OCI-LY7 (cell line): ENCODE results near the gene PUDP. TPM values are rescaled to one million over a fixed set of nuclear protein-coding genes. Genes with fewer than 3 reads are reported as not detected.
"Not testable (repeated sequence)": the region's sequence is repeated elsewhere in the genome, so short reads cannot be mapped to it uniquely, and the experiment has no call there.

Experiments used
- BruUV-seq: library from RNA; stranded (reverse); fragments of 400-500 nt; replicated peaks from 2 replicates; lab custom pipeline; 2021; lab: Mats Ljungman, UMichigan
- CTCF ChIA-PET: fragments of 300-600 bp; sonication (Branson Sonifier 250); formaldehyde crosslinking; loops from one replicate; lab custom pipeline; 2022; ENCODE audit warnings: antibody characterized with exemption; ENCODE audit not compliant: unreplicated experiment; lab: Charles Lee
- POLR2A ChIA-PET: fragments of 300-600 bp; sonication (Branson Sonifier 250); formaldehyde crosslinking; loops from one replicate; lab custom pipeline; 2022; ENCODE audit warnings: antibody characterized with exemption; lab: Charles Lee
- DNase-seq: peaks from one replicate; pipeline ENCODE4 v3.0.0-alpha.2; 2015; ENCODE audit warnings: low spot score
- H2AFZ ChIP-seq: fragments of 200-600 bp; sonication (generic), shearing (Covaris generic); 2 replicates; pipeline ENCODE4 v1.6.1; 2014; ENCODE audit warnings: mild to moderate bottlenecking, antibody characterized with exemption, low read length, moderate library complexity
- H3K27ac ChIP-seq: fragments of 200-600 bp; sonication (generic); 2 replicates; pipeline ENCODE4 v1.5.1; 2014; ENCODE audit warnings: mixed run types, low read depth, mild to moderate bottlenecking, moderate library complexity, low read length, inconsistent platforms; ENCODE audit not compliant: poor library complexity, severe bottlenecking
- H3K36me3 ChIP-seq: fragments of 200-600 bp; sonication (generic); 2 replicates; pipeline ENCODE4 v1.6.1; 2014; ENCODE audit warnings: mild to moderate bottlenecking, antibody characterized with exemption, low read length, moderate library complexity, mixed read lengths; ENCODE audit not compliant: insufficient read depth
- H3K4me1 ChIP-seq: fragments of 200-600 bp; sonication (generic); 2 replicates; pipeline ENCODE4 v1.5.1; 2014; ENCODE audit warnings: mild to moderate bottlenecking, low read length; ENCODE audit not compliant: insufficient read depth, poor library complexity, severe bottlenecking
- H3K4me2 ChIP-seq: fragments of 200-600 bp; sonication (generic); 2 replicates; pipeline ENCODE4 v1.6.1; 2014; ENCODE audit warnings: mild to moderate bottlenecking, low read length
- H3K4me3 ChIP-seq: fragments of 200-600 bp; sonication (generic); 2 replicates; pipeline ENCODE4 v1.5.1; 2014; ENCODE audit warnings: mild to moderate bottlenecking, low read depth, low read length; ENCODE audit not compliant: poor library complexity, severe bottlenecking
- H3K79me2 ChIP-seq: fragments of 200-600 bp; sonication (generic); 2 replicates; pipeline ENCODE4 v1.6.1; 2016; ENCODE audit warnings: low read depth, mild to moderate bottlenecking, low read length, moderate library complexity, mixed read lengths; ENCODE audit not compliant: insufficient read depth
- H3K9me2 ChIP-seq: fragments of 200-600 bp; sonication (generic); 2 replicates; pipeline ENCODE4 v1.6.1; 2016; ENCODE audit warnings: mild to moderate bottlenecking, low read length, mixed read lengths; ENCODE audit not compliant: insufficient read depth
- H3K9me3 ChIP-seq: fragments of 200-600 bp; sonication (generic); 2 replicates; pipeline ENCODE4 v1.6.1; 2014; ENCODE audit warnings: mild to moderate bottlenecking, mixed run types, low read length, mixed read lengths
- H4K20me1 ChIP-seq: fragments of 200-600 bp; sonication (generic); 2 replicates; pipeline ENCODE4 v1.6.1; 2014; ENCODE audit warnings: mild to moderate bottlenecking, antibody characterized with exemption, low read length, moderate library complexity, mixed read lengths; ENCODE audit not compliant: insufficient read depth
- EZH2phosphoT487 ChIP-seq: fragments of 200-600 bp; sonication (generic); IDR thresholded peaks from 2 replicates; pipeline ENCODE4 v1.6.1; 2018; ENCODE audit warnings: low read depth, borderline replicate concordance, mild to moderate bottlenecking, mixed run types, antibody characterized with exemption, low read length, moderate library complexity, mixed read lengths
- intact Hi-C: fragments of 100-400 bp; cut with micrococcal nuclease; formaldehyde crosslinking; loops from one replicate; pipeline ENCODE4 v1.10.0; 2022; ENCODE audit not compliant: unreplicated experiment
- total RNA-seq, 2 experiments: library from RNA; depleted of rRNA in 1 of 2; stranded (reverse); fragments of >200 nt in 1 of 2; shearing (Covaris generic) in 1 of 2; gene quantifications; 2 replicates each; pipeline ENCODE4 v1.2.3, GENCODE V29; 2014 to 2022
- TF ChIP-seq, protein P1 (sequence below): fragments of 200-600 bp; sonication (generic); conservative IDR thresholded peaks from 2 replicates; pipeline ENCODE4 v1.5.1; 2014; ENCODE audit warnings: mild to moderate bottlenecking, antibody characterized with exemption, low read length, moderate library complexity, mixed read lengths

PUDP gene
- total RNA-seq, 2 experiments from 2014 or later, result 8.8 to 25.7 TPM

DNA sequence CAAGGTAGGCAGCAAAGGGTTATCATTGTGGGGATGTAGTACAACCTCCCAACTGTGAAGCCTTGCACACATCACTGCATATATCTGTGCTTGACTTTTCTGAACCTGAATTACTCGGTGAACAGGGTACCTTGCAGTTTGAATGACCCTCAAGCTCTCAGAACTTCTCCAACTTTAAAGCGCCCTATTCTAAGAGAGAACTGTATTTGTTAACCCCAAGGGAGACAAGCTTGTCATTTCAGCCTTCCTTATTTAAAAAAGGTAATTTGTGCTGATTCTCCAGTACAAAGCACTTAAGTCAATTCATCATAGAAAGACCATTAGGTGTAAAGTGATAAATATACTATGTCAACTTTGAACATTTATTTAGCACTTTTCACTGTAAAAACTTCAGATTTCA, 122.5 kb downstream of the PUDP start:
- H3K9me3 ChIP-seq, result no peaks in the 10 kb centered on the region
- no TSS peak for BruUV-seq
- intact Hi-C loops, result no loop called here
- H3K27ac ChIP-seq, result no peak overlapping the region
- no peaks in the 10 kb centered on the region for H3K36me3 ChIP-seq
- no peak overlapping the region for H3K4me3 ChIP-seq
- no peaks in the 10 kb centered on the region for H4K20me1 ChIP-seq
- no peak overlapping the region for H2AFZ ChIP-seq
- no peak for TF ChIP-seq EZH2phosphoT487
- TF ChIP-seq, protein P1, sequence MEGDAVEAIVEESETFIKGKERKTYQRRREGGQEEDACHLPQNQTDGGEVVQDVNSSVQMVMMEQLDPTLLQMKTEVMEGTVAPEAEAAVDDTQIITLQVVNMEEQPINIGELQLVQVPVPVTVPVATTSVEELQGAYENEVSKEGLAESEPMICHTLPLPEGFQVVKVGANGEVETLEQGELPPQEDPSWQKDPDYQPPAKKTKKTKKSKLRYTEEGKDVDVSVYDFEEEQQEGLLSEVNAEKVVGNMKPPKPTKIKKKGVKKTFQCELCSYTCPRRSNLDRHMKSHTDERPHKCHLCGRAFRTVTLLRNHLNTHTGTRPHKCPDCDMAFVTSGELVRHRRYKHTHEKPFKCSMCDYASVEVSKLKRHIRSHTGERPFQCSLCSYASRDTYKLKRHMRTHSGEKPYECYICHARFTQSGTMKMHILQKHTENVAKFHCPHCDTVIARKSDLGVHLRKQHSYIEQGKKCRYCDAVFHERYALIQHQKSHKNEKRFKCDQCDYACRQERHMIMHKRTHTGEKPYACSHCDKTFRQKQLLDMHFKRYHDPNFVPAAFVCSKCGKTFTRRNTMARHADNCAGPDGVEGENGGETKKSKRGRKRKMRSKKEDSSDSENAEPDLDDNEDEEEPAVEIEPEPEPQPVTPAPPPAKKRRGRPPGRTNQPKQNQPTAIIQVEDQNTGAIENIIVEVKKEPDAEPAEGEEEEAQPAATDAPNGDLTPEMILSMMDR, result no peak
- CTCF ChIA-PET, result no interaction called here
- H3K4me1 ChIP-seq, result no peaks in the 10 kb centered on the region
- no peak for DNase-seq
- POLR2A ChIA-PET, result no interaction called here
- no peak overlapping the region for H3K4me2 ChIP-seq
- no peaks in the 10 kb centered on the region for H3K9me2 ChIP-seq
- H3K79me2 ChIP-seq, result no peaks in the 10 kb centered on the region

DNA sequence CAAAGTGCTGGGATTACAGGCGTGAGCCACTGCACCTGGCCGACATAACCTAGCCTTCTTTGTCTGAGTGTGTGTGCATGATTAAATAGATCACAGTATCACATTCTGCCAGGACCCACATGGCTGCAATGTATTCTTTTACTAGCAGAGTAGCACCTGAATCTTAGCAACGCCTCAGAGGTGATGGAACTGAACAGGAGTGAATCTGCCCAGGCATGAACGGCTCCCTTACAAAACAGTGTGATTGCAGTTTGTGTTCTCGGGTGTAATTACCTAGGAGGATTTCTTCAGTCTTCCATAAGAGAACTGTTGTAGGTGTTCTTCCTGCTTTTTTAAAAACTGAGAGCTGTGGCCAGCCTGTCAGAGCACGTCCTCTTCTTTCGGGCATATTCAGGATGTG, 123.1 kb downstream of the PUDP start:
- intact Hi-C loops, result no loop called here
- ChIA-PET CTCF (no interaction called here), POLR2A (no interaction called here)
- no peak overlapping the region for H3K4me2 ChIP-seq
- no peak for DNase-seq
- TF ChIP-seq, protein P1, result no peak
- TF ChIP-seq EZH2phosphoT487, result no peak
- no peaks in the 10 kb centered on the region for H3K79me2 ChIP-seq
- H4K20me1 ChIP-seq, result no peaks in the 10 kb centered on the region
- H2AFZ ChIP-seq, result no peak overlapping the region
- BruUV-seq, result no TSS peak
- H3K9me3 ChIP-seq, result no peaks in the 10 kb centered on the region
- H3K27ac ChIP-seq, result no peak overlapping the region
- H3K36me3 ChIP-seq, result no peaks in the 10 kb centered on the region
- H3K4me1 ChIP-seq, result no peaks in the 10 kb centered on the region
- no peaks in the 10 kb centered on the region for H3K9me2 ChIP-seq
- no peak overlapping the region for H3K4me3 ChIP-seq

DNA sequence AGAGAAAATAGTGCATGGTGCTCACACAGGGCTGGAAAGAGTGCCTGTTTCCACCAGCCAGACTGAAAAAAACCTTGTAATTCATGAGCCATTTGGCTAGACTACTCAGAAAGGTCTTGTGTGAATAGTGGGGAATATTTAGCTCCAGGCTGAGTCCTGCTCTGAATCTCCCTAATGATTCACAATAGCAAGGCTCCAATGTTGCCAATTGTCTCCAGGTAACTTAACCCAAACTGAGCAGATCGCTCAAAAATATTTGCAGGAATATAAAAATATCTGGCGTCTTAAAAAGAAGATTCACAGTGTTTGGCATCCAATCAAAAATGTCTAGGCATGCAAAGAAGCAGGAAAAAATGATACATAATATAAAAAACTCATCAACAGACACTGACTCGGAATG, 125.0 kb downstream of the PUDP start:
- H3K27ac ChIP-seq, H3K4me3 ChIP-seq, H3K36me3 ChIP-seq, H3K4me2 ChIP-seq, intact Hi-C loops, BruUV-seq, H3K79me2 ChIP-seq, H2AFZ ChIP-seq, DNase-seq, H3K9me2 ChIP-seq, H3K4me1 ChIP-seq, H4K20me1 ChIP-seq, CTCF ChIA-PET, H3K9me3 ChIP-seq: not testable (repeated sequence)
- POLR2A ChIA-PET, result interaction anchor here (0.6 kb wide), 1 partner anchor 1974 kb away, joined by 4 read pairs; no protein-coding TSS in a partner anchor
